ENCODE measurements around the gene RAB11FIP2. TPM values are rescaled to one million over a fixed set of nuclear protein-coding genes. Genes with fewer than 3 reads are reported as not detected.

The RAB11FIP2 gene
- total RNA-seq, 1 experiment from 2014 or later, result 4.4 TPM

DNA sequence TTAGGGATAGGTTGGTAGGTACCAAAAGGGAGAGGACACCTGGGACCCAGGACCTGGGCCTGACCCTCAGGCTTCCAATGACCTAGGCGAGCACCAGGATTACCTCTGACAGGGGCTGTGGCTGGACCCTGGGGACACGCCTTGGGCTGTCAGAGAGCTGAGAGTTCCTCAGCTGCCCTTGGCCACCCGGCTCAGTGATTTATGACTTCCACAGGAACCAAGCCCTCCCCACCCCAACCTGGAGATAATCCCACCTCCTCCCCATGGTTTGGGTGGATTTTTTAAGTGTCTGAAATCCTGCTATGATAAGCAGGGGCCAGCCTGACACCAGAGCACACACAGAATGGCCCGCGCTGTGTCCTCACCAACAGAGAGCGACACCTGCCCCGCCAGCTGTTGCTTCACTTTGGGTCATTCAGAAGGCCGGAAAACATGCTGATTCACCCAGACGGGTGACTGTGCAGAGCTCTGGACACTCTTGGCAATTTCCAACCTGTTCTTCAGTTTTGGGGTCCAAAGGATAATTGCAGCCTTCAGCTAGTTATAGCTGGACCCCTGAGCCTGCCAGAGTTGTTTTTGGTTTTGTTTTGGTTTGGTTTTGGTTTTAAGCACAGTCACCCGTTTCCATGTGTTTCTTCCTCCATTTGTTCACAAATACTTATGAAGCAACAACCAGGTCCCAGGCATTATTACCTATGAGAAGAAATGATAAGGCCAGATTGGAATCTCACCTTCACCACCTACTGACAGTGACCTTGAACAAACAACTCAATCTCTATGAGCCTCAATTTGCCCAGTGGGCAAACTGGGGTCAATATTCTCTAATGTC lies 78.2 kb downstream of the RAB11FIP2 start:
- no TSS peak for BruUV-seq (replicated peaks)
- no peak overlapping the region for H3K4me3 ChIP-seq (ENCODE audit: low read length)
- DNase-seq, result no peak
- no peak for ATAC-seq
- POLR2A ChIA-PET (ENCODE audit: unreplicated experiment), result no interaction called here
- no peaks in the 10 kb centered on the region for H3K79me2 ChIP-seq (ENCODE audit: low read length)
- no peaks in the 10 kb centered on the region for H3K9me3 ChIP-seq (ENCODE audit: low read length)
- no peaks in the 10 kb centered on the region for H3K4me1 ChIP-seq (ENCODE audit: insufficient read depth, low read length)
- no peaks in the 10 kb centered on the region for H4K20me1 ChIP-seq (ENCODE audit: low read length)
- H3K27me3 ChIP-seq (ENCODE audit: low read length), result no peaks in the 10 kb centered on the region
- CTCF ChIA-PET, result interaction anchor here (0.6 kb wide), 1 partner anchor 56 kb away, joined by 5 read pairs; no protein-coding TSS in a partner anchor
- H3F3A ChIP-seq (ENCODE audit: low read length, unreplicated experiment), result no peaks in the 10 kb centered on the region
- TF ChIP-seq EZH2 (IDR thresholded peaks at IDR 0.05; ENCODE audit: low read length, unreplicated experiment) (no peak), EZH2phosphoT487 (IDR thresholded peaks at IDR 0.05; ENCODE audit: borderline replicate concordance, low read length) (no peak)
- TF ChIP-seq, protein P1, sequence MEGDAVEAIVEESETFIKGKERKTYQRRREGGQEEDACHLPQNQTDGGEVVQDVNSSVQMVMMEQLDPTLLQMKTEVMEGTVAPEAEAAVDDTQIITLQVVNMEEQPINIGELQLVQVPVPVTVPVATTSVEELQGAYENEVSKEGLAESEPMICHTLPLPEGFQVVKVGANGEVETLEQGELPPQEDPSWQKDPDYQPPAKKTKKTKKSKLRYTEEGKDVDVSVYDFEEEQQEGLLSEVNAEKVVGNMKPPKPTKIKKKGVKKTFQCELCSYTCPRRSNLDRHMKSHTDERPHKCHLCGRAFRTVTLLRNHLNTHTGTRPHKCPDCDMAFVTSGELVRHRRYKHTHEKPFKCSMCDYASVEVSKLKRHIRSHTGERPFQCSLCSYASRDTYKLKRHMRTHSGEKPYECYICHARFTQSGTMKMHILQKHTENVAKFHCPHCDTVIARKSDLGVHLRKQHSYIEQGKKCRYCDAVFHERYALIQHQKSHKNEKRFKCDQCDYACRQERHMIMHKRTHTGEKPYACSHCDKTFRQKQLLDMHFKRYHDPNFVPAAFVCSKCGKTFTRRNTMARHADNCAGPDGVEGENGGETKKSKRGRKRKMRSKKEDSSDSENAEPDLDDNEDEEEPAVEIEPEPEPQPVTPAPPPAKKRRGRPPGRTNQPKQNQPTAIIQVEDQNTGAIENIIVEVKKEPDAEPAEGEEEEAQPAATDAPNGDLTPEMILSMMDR (conservative IDR thresholded peaks at IDR 0.05; ENCODE audit: low read depth, low read length), result no peak
- intact Hi-C loops (cut with micrococcal nuclease), result no loop called here
- H3K9me2 ChIP-seq (replicated peaks; ENCODE audit: low read length), result no peaks in the 10 kb centered on the region
- H3K4me2 ChIP-seq (ENCODE audit: low read length), result no peak overlapping the region
- no peak overlapping the region for H3K9ac ChIP-seq (ENCODE audit: low read length)
- no peak overlapping the region for H2AFZ ChIP-seq (ENCODE audit: low read length)
- no peaks in the 10 kb centered on the region for H3K36me3 ChIP-seq (ENCODE audit: low read depth, low read length)
- H3K27ac ChIP-seq (ENCODE audit: low read length), result no peak overlapping the region

DNA sequence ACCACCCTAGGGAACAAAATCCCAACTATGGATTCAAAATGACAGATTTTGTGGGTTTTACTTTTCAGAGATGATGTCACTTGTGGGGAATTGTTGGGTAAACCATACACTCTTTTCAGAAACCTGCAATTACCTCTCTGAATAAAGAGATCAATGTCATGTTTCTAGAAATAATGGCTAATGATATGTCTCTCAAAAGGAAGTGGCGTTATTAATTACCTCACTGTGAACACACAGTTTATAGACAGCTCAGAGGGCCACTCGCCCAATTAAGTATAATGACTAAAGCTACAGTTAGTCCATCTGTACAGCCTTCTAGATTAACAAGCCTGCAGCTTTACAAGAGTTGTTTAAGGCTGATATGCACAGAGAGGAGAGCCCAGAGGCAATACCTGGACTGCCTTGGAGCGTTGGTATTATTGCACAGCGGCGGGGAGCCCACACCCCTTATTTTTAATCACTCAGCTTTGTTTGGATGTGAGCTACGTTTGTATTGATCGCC lies 79.5 kb downstream of the RAB11FIP2 start:
- Histone ChIP-seq H3K4me3 (ENCODE audit: low read length) (no peak overlapping the region), H3K27ac (ENCODE audit: low read length) (no peak overlapping the region), H3K4me1 (ENCODE audit: insufficient read depth, low read length) (no peaks in the 10 kb centered on the region), H3K4me2 (ENCODE audit: low read length) (no peak overlapping the region), H3K9me3 (ENCODE audit: low read length) (no peaks in the 10 kb centered on the region), H4K20me1 (ENCODE audit: low read length) (no peaks in the 10 kb centered on the region), H3K36me3 (ENCODE audit: low read depth, low read length) (no peaks in the 10 kb centered on the region), H3K27me3 (ENCODE audit: low read length) (no peaks in the 10 kb centered on the region), H3K9ac (ENCODE audit: low read length) (no peak overlapping the region), H3K9me2 (replicated peaks; ENCODE audit: low read length) (no peaks in the 10 kb centered on the region), H3F3A (ENCODE audit: low read length, unreplicated experiment) (no peaks in the 10 kb centered on the region), H3K79me2 (ENCODE audit: low read length) (no peaks in the 10 kb centered on the region), H2AFZ (ENCODE audit: low read length) (no peak overlapping the region)
- DNase-seq (no peak), ATAC-seq (no peak)
- ChIA-PET POLR2A (ENCODE audit: unreplicated experiment) (no interaction called here), CTCF (no interaction called here)
- BruUV-seq (replicated peaks), result no TSS peak
- TF ChIP-seq, protein P1 (conservative IDR thresholded peaks at IDR 0.05; ENCODE audit: low read depth, low read length), result no peak
- no peak for TF ChIP-seq EZH2phosphoT487 (IDR thresholded peaks at IDR 0.05; ENCODE audit: borderline replicate concordance, low read length)
- no peak for TF ChIP-seq EZH2 (IDR thresholded peaks at IDR 0.05; ENCODE audit: low read length, unreplicated experiment)
- intact Hi-C loops (cut with micrococcal nuclease), result no loop called here

DNA sequence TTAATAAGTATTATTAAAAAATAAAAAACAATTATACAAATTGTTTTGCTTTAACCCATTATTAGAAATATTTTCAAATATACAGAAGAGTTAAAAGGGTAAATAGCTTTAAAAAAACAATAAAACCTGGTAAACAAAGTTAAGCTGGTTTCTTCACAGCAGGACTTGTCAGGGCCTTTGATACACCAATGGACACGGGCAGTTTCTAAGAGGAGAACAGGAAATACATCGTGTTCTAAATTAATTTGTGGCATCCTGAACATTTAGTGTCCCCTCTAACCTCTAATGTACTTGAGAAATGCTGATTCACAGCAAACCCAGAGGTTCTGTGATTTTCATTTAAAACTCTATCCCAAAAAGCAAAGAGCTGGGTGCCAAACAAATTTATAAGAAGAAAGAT lies 80.8 kb downstream of the RAB11FIP2 start:
- Histone ChIP-seq H3K4me3 (ENCODE audit: low read length) (no peak overlapping the region), H3K4me2 (ENCODE audit: low read length) (no peak overlapping the region), H3K27me3 (ENCODE audit: low read length) (no peaks in the 10 kb centered on the region), H3K36me3 (ENCODE audit: low read depth, low read length) (no peaks in the 10 kb centered on the region), H3K4me1 (ENCODE audit: insufficient read depth, low read length) (no peaks in the 10 kb centered on the region), H3F3A (ENCODE audit: low read length, unreplicated experiment) (no peaks in the 10 kb centered on the region), H3K9me2 (replicated peaks; ENCODE audit: low read length) (no peaks in the 10 kb centered on the region), H4K20me1 (ENCODE audit: low read length) (no peaks in the 10 kb centered on the region), H3K27ac (ENCODE audit: low read length) (no peak overlapping the region), H3K9me3 (ENCODE audit: low read length) (no peaks in the 10 kb centered on the region), H2AFZ (ENCODE audit: low read length) (no peak overlapping the region), H3K79me2 (ENCODE audit: low read length) (no peaks in the 10 kb centered on the region), H3K9ac (ENCODE audit: low read length) (no peak overlapping the region)
- DNase-seq, result no peak
- ChIA-PET CTCF (no interaction called here), POLR2A (ENCODE audit: unreplicated experiment) (interaction anchor here (0.7 kb wide), 1 partner anchor 36 kb away, joined by 5 read pairs; no protein-coding TSS in a partner anchor)
- intact Hi-C loops (cut with micrococcal nuclease), result no loop called here
- TF ChIP-seq, protein P1 (conservative IDR thresholded peaks at IDR 0.05; ENCODE audit: low read depth, low read length), result no peak
- TF ChIP-seq EZH2phosphoT487 (IDR thresholded peaks at IDR 0.05; ENCODE audit: borderline replicate concordance, low read length), result no peak
- TF ChIP-seq EZH2 (IDR thresholded peaks at IDR 0.05; ENCODE audit: low read length, unreplicated experiment), result no peak
- BruUV-seq (replicated peaks), result no TSS peak
- no peak for ATAC-seq
